Brain pericyte (primary cell): Measurements from ENCODE around the gene TH.

Experiments used
- DNase-seq: peaks from one replicate; pipeline ENCODE4 v3.0.0-alpha.2; 2012; ENCODE audit warnings: low read depth, low spot score

Gene TH

GRCh38 chr11:2171591-2172003 is at the start of gene TH:
TH (minus strand) TSS chr11:2171815; CDS start chr11:2171786, 29 bp downstream.
- no peak for DNase-seq

- no peak for DNase-seq
Observed at GRCh38 chr11:2221024-2221423, 49.4 kb upstream of the TH start.

GRCh38 chr11:2220173-2220771 is 48.7 kb upstream of the TH start:
- no peak for DNase-seq

- no peak for DNase-seq
Observed at GRCh38 chr11:2219318-2220017, 47.9 kb upstream of the TH start.

- no peak for DNase-seq
Observed at GRCh38 chr11:2218031-2218633, 46.5 kb upstream of the TH start.

- no peak for DNase-seq
Observed at GRCh38 chr11:2217211-2218030, 45.8 kb upstream of the TH start.

GRCh38 chr11:2216400-2217064 is 44.9 kb upstream of the TH start:
- no peak for DNase-seq

- DNase-seq: no peak
Observed at GRCh38 chr11:2215561-2216399, 44.2 kb upstream of the TH start.

- DNase-seq: no peak
Observed at GRCh38 chr11:2215230-2215560, 43.6 kb upstream of the TH start.

GRCh38 chr11:2214527-2215229 is 43.1 kb upstream of the TH start:
- no peak for DNase-seq

GRCh38 chr11:2213890-2214526 is 42.4 kb upstream of the TH start:
- DNase-seq: no peak

GRCh38 chr11:2213384-2213842 is 41.8 kb upstream of the TH start:
- DNase-seq: no peak

- no peak for DNase-seq
Observed at GRCh38 chr11:2212411-2213251, 41.0 kb upstream of the TH start.

- no peak for DNase-seq
Observed at GRCh38 chr11:2211113-2211971, 39.7 kb upstream of the TH start.

- no peak for DNase-seq
Observed at GRCh38 chr11:2210366-2211112, 38.9 kb upstream of the TH start.

GRCh38 chr11:2209900-2210321 is 38.3 kb upstream of the TH start:
- DNase-seq: no peak

- DNase-seq: no peak
Observed at GRCh38 chr11:2209370-2209801, 37.8 kb upstream of the TH start.
